HG03565 (cell line): ENCODE measurements around the gene SIPA1L3.

Experiments used
- ATAC-seq: cut with Tn5 transposase; IDR thresholded peaks from one replicate; pipeline ENCODE4 v1.9.1; 2021; ENCODE audit warnings: mild to moderate bottlenecking, moderate library complexity; ENCODE audit not compliant: unreplicated experiment

SIPA1L3 gene

DNA sequence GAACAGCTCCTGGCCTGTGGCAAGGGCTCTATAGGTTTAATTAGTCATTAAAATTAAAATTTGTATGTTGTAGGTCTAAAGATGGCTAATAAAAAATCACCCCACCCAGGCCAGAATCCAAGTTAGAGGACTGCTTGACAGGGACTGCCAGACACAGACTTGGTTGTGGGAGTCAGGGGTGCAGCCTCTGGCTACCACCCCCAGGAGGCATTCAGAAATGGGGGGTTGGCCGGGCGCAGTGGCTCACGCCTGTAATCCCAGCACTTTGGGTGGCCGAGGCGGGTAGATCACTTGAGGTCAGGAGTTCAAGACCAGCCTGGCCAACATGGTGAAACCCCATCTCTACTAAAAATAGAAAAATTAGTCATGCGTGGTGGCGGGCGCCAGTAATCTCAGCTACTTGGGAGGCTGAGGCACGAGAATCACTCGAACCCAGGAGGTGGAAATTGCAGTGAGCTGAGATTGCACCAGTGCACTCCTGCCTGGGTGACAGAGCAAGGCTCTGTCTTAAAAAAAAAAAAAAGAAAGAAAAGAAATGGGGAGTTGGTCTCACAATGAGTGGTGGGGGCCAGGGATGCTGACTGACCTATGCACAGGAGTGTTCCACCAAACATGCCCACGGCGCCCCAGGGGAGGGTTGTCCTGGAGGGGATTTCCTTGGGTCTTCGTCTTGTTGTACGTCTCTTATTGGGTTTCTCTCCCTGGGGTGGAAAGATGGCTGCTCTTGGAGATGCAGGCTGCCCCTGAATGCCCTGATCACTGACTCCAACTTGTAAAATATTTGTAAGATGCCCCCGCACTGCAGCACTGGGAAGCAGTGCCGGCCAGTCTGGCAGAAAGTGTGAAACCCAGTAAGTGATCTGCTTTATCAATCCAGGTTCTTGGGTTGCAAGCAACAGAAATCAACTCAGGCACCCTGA is 68.8 kb downstream of the SIPA1L3 start:
- no peak for ATAC-seq

DNA sequence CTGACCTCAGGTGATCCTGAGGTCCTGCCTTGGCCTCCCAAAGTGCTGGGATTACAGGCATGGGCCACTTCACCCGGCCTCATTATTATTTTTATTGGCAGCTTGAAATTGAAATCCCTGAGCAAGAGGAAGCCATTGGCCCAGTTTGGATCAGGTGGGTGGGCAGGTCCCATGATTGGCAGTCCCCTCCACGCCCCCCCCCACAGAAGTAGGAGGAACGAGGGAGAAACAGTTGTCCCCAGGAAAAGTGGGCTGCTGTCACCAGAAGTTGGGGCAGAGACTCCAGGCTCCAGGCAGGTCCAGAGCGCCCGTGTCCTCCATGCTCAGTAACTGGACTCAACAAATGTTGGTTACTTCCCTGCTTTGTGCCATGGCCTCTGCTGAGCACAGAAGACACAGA is 70.4 kb downstream of the SIPA1L3 start:
- ATAC-seq, result no peak

- ATAC-seq, result no peak
Observed at GRCh38 chr19:37977992-37978391, 71.0 kb downstream of the SIPA1L3 start.

DNA sequence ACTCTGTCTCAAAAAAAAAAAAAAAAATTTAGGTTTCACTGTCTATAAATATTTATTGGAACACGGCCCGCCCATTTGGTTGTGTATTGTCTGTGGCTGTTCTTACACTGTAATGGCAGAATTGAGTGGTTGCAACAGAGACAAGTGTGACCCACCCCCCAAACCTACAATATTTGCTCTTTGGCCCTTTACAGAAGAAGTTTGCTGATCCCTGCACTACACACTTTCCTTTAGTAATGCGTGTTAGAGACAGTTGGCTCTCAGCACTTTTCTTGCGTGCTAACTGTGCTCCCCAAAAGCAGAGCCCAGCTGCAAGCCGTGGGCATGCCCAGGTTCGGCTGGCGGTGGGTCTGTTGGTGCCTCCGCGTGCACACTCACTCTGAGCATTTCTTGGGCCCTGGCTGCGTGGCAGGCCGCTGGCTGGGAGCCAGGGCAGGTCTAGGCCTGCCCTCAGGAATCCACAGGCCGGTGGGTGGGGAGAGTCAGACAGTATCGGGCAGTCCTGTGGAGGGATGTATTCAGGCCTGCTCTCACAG is 72.6 kb downstream of the SIPA1L3 start:
- no peak for ATAC-seq

DNA sequence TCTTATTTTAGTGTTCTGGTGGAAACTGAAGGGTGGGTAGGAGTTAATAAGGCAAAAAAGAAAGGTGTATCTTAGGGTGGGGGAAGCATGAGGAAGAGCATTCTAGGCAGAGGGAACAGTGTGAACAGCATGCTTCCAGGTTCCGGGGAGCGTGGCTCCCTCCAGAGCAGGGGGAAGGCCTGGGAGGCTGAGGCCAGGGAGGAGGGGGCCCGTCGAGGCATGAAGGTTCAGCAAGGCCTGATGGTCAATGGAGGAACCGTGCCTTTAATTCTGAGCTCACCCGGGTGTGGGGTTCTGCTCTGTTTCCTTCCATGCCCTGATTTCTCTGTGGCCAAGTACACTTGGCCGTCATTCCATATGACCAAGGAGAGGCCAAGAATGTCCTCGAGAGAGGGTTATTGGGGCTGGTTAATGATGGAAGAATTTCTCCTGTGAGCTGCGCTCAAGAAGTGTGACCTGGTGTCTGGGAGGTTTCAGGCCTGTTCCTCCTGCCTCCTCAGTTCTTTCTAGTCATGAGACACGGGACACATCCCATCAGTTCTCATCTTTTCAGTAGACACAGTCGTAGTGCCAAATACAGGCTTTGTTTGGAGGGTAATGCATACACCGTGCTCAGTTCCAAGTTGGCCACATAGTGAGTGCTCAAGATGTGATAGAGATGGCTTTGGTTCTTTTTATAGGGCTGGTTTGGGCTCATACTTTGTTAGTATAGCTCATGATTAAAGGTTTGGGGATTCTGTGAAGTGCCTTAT is 73.6 kb downstream of the SIPA1L3 start:
- no peak for ATAC-seq

DNA sequence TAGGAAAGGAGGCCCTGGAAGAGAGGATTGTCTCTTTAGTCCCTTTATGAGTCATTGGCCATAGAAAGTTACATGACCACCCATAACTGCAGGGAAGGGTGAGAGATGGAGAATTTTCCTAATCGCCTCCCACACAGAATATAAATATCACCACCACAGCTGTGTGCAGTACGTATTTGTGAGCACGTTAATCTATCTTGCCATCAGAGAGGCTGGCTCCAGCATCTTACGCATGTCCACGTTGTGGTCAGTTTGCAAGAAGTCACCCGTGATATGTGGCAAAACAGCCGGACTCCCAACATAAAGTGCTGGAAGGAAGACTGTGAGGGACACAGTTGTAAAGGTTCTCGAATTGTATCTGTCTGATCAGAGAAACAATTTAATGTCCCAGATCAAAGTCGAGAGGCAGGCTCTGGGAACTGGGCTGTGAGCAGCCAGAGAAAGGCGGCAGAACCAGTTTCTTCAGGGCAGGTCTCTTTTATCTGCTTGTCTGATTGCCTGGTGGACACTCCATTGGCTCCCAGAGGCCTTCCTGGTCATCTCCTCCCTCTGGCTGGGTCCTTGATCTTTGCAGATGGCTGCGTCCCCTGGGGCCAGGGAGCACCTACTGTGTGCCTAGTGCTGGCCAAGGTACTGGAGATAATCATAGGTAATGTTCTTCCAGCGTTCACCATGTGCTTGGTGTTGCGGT is 74.9 kb downstream of the SIPA1L3 start:
- ATAC-seq, result no peak

GRCh38 chr19:37982655-37983054 is 75.6 kb downstream of the SIPA1L3 start:
- no peak for ATAC-seq

- no peak for ATAC-seq
Observed at GRCh38 chr19:37983153-37983552, 76.1 kb downstream of the SIPA1L3 start.

- no peak for ATAC-seq
Observed at GRCh38 chr19:37983916-37984315, 76.9 kb downstream of the SIPA1L3 start.

DNA sequence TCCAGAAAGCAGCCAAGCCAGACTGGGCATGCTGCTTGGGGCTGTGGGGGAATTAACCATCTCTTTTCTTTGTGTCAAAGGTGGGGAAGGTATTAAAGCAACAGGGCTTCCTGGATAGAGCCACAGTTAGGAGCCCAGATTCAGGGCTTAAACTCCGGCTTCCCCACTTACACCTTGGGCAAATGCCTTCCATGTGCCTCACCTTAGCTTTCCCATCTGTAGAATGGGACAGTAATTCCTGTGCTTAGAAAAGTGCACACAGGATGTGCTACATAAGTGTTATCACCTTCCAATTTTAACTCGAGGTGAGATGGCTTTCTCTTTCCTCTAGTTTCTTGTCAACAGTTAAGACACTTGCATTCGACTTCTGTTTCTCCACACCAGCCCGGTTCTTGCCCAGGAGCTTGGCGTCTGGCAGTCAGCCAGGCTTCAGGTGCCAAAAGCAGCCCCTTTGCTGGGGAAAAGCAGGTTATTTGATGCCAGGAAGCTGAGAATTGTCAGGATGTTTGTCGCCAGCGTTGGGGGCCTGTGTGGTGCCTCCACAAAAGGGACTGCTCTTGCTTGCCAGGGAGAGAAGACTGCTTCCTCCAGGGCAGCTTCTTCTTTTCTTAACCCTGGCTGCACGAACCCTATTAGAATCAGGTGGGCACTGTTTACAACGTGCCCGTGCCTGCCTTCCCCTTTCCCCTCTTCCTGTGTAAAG is 79.2 kb downstream of the SIPA1L3 start:
- no peak for ATAC-seq

GRCh38 chr19:37987356-37988332 is 80.6 kb downstream of the SIPA1L3 start:
- ATAC-seq, result no peak

- ATAC-seq, result no peak
Observed at GRCh38 chr19:37988758-37989635, 82.0 kb downstream of the SIPA1L3 start.

GRCh38 chr19:37989855-37990254 is 82.8 kb downstream of the SIPA1L3 start:
- no peak for ATAC-seq

DNA sequence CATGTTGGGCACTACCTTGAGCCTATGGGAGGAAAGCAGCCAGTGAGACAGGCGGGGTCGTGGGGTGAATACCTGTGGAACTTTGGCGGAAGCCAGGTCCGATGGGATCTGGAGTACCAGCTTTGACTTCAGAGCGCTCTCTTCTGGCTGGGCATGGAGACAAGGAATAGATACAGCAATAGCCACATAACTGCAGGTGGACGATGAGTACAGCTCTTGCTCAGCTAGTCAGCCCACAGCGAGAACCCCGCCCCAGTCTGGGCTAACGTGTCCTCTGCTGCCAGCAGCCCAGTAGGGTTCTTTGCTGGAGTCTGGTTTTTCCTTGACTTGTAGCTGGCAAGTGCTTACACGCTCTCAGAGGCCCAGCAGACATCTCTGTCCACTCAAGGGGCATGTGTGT is 83.4 kb downstream of the SIPA1L3 start:
- no peak for ATAC-seq

DNA sequence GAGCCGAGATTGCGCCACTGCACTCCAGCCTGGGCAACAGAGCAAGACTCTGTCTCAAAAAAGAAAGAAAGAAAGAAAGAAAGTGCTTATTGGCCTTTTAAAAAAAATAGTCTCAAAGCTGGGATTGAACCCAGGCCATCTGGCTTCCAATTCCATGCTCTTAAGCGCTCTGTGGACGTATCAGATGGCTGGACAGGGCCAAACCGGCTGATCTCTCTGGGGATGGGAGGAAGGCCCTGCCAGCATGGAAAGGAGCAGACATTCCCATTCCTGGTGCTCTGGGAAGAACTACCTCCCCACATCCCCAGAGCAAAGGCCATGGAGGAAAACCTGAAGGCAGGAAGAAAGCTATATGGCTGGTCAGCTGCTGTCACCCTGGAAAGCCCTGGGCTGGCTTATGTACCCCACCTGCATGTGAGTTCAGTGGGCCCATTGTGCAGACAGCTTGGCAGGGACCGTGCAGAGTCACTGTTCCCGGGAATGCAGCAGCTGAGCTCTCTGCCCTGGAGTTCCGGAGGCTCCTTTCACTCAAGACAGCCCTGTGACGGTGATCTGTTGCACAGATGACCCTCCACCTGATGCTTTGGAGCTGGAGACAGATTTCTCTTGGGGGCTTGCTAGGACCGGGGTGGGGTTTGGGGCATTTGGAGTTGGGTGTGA is 84.3 kb downstream of the SIPA1L3 start:
- no peak for ATAC-seq

DNA sequence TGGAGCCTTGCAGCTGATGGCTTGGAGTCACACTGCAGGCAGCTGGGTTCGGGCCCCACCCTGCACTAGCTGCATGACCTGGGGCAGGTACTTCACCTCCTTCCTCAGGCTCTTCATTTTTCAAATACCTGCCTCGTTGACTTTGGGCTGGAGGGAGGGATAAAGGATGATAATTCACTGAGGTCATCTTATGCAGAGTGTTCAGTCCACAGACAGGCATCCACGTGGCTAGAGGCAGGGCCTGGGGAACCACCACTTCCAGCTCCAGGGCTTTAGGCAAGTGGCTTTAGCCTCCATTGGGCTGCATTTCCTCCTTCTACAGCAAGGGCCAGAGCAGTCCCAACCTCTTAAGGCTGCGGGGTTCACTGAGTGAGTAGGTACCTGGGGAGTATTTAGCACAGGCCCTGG is 84.8 kb downstream of the SIPA1L3 start:
- ATAC-seq, result no peak

DNA sequence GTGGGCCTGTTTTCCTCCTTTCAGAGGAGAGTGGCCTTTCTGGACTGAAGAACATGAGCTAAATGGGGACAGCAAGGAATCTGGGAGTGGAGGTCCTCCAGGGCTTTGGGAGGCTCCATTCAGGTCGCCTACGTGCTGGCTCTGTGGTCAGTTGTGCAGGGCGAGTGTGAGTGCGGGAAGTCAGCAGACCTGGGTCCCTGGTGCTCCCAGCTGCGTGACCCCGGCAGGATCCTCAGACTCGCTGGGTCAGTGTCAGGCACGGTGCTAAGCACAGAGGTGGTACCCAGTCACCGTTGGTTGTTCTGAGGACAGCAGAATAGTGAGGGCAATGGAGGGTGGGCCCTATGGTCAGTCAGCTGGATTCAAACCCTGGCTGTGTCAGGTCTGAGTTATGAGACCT is 85.8 kb downstream of the SIPA1L3 start:
- ATAC-seq, result no peak

GRCh38 chr19:37994823-37995130 is 87.8 kb downstream of the SIPA1L3 start:
- ATAC-seq, result no peak
